A549 (cell line): ENCODE data around the gene ADAMTS1. TPM values are rescaled to one million over a fixed set of nuclear protein-coding genes. Genes with fewer than 3 reads are reported as not detected.

Experiments
- ATAC-seq, 2 experiments: fragments of 200-7000 bp in 1 of 2; fragments of >200 bp in 1 of 2; cut with Nextera tagmentation in 1 of 2; cut with Tn5 transposase in 1 of 2; 3 replicates each; pipeline versions ENCODE4 v1.8.0 to v1.9.1; 2018 to 2020; ENCODE audit warnings: mild to moderate bottlenecking in 1 of 2, moderate library complexity in 1 of 2
- CTCF ChIA-PET: fragments of 300-600 bp; sonication (Branson Sonifier 250); formaldehyde crosslinking; extraction: SDS; loops from one replicate; lab custom pipeline; 2021; ENCODE audit warnings: antibody characterized with exemption, inconsistent platforms; lab: Yijun Ruan, JAX
- POLR2A ChIA-PET: fragments of 350-600 bp; formaldehyde crosslinking; extraction: SDS; loops from one replicate; lab custom pipeline; 2021; ENCODE audit warnings: antibody characterized with exemption, inconsistent platforms; lab: Yijun Ruan, JAX
- DNase-seq, 2 experiments: peaks; one replicate each; pipeline versions ENCODE4 v3.0.0 to v3.0.0-alpha.2; 2011 to 2016; ENCODE audit warnings: low read depth in 1 of 2, low spot score in 1 of 2
- FAIRE-seq: peaks from 2 replicates; lab custom pipeline; 2011; peaks lifted over from hg19 to GRCh38; lab: Jason Lieb, UNC
- H3K27ac ChIP-seq, 2 experiments: fragments of >200 bp; sonication (Bioruptor Twin); formaldehyde crosslinking; 3 replicates each; pipeline ENCODE4 v1.5.1; 2016 to 2017
- H3K4me1 ChIP-seq: fragments of >200 bp; sonication (Bioruptor Twin); formaldehyde crosslinking; 3 replicates; pipeline ENCODE4 v1.6.1; 2016
- H3K4me2 ChIP-seq: fragments of >200 bp; sonication (Bioruptor Twin); formaldehyde crosslinking; 3 replicates; pipeline ENCODE4 v1.6.1; 2016
- H3K4me3 ChIP-seq: fragments of >200 bp; sonication (Bioruptor Twin); formaldehyde crosslinking; 3 replicates; pipeline ENCODE4 v1.5.1; 2016
- H3K9me3 ChIP-seq: fragments of >200 bp; sonication (Bioruptor Twin); formaldehyde crosslinking; 3 replicates; pipeline ENCODE4 v1.6.1; 2016
- CBX8 ChIP-seq: fragments of 200-600 bp; sonication (generic); IDR thresholded peaks from 2 replicates; pipeline ENCODE4 v1.6.1; 2016
- CHD2 ChIP-seq: fragments of 150-350 bp; IDR thresholded peaks from 2 replicates; pipeline ENCODE4 v1.6.1; 2014; ENCODE audit warnings: low read length; ENCODE audit not compliant: partially characterized antibody
- CHD4 ChIP-seq: fragments of 200-600 bp; sonication (generic); IDR thresholded peaks from 2 replicates; pipeline ENCODE4 v1.6.1; 2016; ENCODE audit warnings: antibody characterized with exemption, mild to moderate bottlenecking, borderline replicate concordance
- CTCF ChIP-seq: fragments of >200 bp; sonication (Bioruptor Twin); formaldehyde crosslinking; IDR thresholded peaks from 3 replicates; pipeline ENCODE4 v1.5.1; 2016
- HDAC2 ChIP-seq: fragments of 200-600 bp; sonication (generic); IDR thresholded peaks from 2 replicates; pipeline ENCODE4 v1.6.1; 2016
- HOXB5 ChIP-seq: fragments of 250-450 bp; sonication (Bioruptor Pico); IDR thresholded peaks from 2 replicates; pipeline ENCODE4 v1.5.0; 2020; ENCODE audit warnings: mild to moderate bottlenecking, moderate library complexity
- KDM1A ChIP-seq: fragments of 200-600 bp; sonication (generic); IDR thresholded peaks from 2 replicates; pipeline ENCODE4 v1.6.1; 2016; ENCODE audit warnings: low read depth, mild to moderate bottlenecking
- MYC ChIP-seq: IDR thresholded peaks from 2 replicates; pipeline ENCODE4 v1.6.1; 2012; ENCODE audit warnings: mild to moderate bottlenecking, inconsistent platforms, low read length, improper control_type of control experiment, borderline replicate concordance
- PHF8 ChIP-seq: fragments of 200-600 bp; sonication (generic); IDR thresholded peaks from 2 replicates; pipeline ENCODE4 v1.6.1; 2016; ENCODE audit warnings: low read depth, mild to moderate bottlenecking, antibody characterized with exemption, moderate library complexity, borderline replicate concordance
- RAD21 ChIP-seq, 2 experiments: fragments of >200 bp in 1 of 2; sonication (Bioruptor Twin) in 1 of 2; formaldehyde crosslinking in 1 of 2; IDR thresholded peaks in 1 of 2; conservative IDR thresholded peaks in 1 of 2; 2 replicates in 1 of 2; 3 replicates in 1 of 2; pipeline ENCODE4 v1.6.1; 2012 to 2018; ENCODE audit warnings: inconsistent platforms in 1 of 2
- RCOR1 ChIP-seq: fragments of 150-350 bp; IDR thresholded peaks from 2 replicates; pipeline ENCODE4 v1.6.1; 2014; ENCODE audit warnings: antibody characterized with exemption, low read length, low read depth
- SMC3 ChIP-seq: fragments of >200 bp; sonication (Bioruptor Twin); formaldehyde crosslinking; IDR thresholded peaks from 3 replicates; pipeline ENCODE4 v1.6.1; 2018; ENCODE audit warnings: inconsistent platforms
- TFCP2L1 ChIP-seq: fragments of 250-450 bp; sonication (Bioruptor Pico); IDR thresholded peaks from 2 replicates; pipeline ENCODE4 v1.5.0; 2021; ENCODE audit warnings: mild to moderate bottlenecking
- TP53 ChIP-seq: fragments of 250-450 bp; sonication (Bioruptor Pico); IDR thresholded peaks from 2 replicates; pipeline ENCODE4 v1.5.0; 2021; ENCODE audit warnings: mild to moderate bottlenecking, moderate library complexity
- WGBS: methylation state at CpG from one replicate; pipeline ENCODE4 v1.1.6; 2017; ENCODE audit errors: missing lambda C conversion rate; 5-methylcytosine and 5-hydroxymethylcytosine counted together
- polyA plus RNA-seq, 4 experiments: library from polyadenylated mRNA; depleted of rRNA in 3 of 4; stranded (reverse); fragments of >200 nt; fragmentation: RNase III in 1 of 4; extraction: RNeasy Plus Mini Kit Qiagen cat#74134 plus additional on column Dnase treatment in 1 of 4; gene quantifications; 2 replicates in 3 of 4; 3 replicates in 1 of 4; pipeline ENCODE4 v1.2.3, GENCODE V29; 2011 to 2017
- TF ChIP-seq, protein P1 (sequence below): IDR thresholded peaks from 2 replicates; pipeline ENCODE4 v1.6.1; 2012

Gene ADAMTS1
- polyA plus RNA-seq, 2 of the 4 experiments (the other 2 are of a cell fraction): 0.17 TPM

- no peak for TF ChIP-seq PHF8
Observed at GRCh38 chr21:26852423-26852822, 7.2 kb upstream of the ADAMTS1 start (continued).

DNA sequence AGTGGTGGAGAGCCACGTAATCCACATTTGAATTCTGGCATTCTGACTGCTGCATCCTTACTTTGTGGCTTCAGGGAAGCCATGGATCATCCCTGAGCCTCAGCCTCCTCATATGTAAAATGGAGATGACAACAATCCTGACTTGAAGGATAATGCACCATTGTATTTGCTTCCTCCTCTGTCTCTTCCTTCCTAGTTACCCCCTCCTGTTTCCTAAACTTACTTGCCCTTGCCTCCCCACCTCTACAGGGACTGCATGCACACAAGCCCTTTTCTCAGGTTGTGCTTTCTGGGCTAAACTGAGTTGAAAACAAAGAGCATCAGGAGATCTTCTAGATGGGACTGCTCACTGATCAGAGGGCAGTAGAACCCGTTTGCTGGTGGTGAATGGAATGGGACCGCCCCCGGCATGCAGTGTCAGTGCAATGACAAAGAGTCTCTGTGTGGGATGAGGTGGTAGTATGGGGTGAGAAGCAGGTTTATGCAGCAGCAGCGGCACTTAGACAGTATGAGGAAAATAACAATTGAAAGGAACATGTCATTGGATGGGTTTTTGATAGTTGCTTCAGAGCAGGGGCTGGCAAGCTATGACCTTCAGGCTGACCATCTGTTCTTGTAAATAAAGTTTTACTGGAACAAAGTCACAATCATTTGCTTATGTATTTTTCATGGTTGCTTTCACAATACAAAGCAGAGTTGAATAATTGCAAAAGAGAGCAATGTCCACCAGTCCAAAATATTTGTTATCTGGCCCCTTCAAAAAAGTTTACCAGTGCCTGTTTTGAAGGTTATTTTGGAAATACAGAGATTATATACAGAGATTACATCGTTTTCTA, 6.1 kb upstream of the ADAMTS1 start:
- no peaks in the 10 kb centered on the region for H3K9me3 ChIP-seq
- FAIRE-seq (no peak), DNase-seq (no peak), ATAC-seq (no peak)
- no peak overlapping the region for H3K4me2 ChIP-seq
- no peak overlapping the region for H3K4me3 ChIP-seq
- ChIA-PET CTCF (interaction anchor here (0.8 to 1.2 kb wide), 5 partner anchors 12 to 1894 kb away, joined by 3 to 8 read pairs (median 3); no protein-coding TSS in a partner anchor), POLR2A (no interaction called here)
- H3K27ac ChIP-seq: no peak overlapping the region
- no peaks in the 10 kb centered on the region for H3K4me1 ChIP-seq
- WGBS: 9% methylated on average over 6 of the region's 6 CpGs
- TF ChIP-seq CBX8 (no peak), RCOR1 (no peak), HDAC2 (no peak)

GRCh38 chr21:26850116-26850643, 5.0 kb upstream of the ADAMTS1 start:
- FAIRE-seq: no peak

DNA sequence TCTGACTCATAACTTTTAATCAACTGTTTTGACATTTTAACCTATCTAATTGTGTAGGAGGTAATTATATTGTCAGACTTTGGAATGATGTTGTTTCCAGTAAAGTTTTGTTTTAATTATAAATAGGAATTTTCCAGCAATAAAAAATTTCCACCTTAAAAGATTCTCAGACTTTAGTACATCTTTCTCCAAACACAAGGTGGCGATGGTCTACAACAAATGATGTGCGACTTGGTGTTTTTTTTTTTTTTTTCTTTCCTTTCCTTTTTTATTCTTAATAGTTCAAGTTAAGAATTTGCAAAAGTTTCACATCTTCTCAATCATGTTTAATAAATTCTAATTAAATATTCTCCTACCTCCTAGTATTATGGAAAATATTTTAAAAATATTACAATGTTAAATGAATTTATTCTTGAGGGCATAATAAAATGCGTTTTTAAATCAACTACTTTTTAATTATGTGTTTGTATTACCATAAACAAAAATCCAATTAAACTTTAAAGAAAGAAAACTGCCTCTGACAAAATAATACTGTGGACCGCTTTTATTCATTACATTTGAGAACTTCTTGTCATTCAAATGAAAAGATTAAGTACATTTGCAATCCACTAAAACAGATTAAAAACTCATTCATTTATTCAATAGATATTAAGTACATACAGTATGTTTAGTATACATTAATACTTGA, 4.4 kb upstream of the ADAMTS1 start:
- peak in 1 of 2 experiments; percentile 48 for DNase-seq
- Histone ChIP-seq H3K4me2 (no peak overlapping the region), H3K4me3 (no peak overlapping the region), H3K9me3 (no peaks in the 10 kb centered on the region), H3K4me1 (no peaks in the 10 kb centered on the region), H3K27ac (no peak overlapping the region)
- no peak for FAIRE-seq
- ChIA-PET POLR2A (no interaction called here), CTCF (interaction anchor here (0.5 to 2.4 kb wide), 4 partner anchors 852 to 1896 kb away, joined by 3 to 17 read pairs (median 4); no protein-coding TSS in a partner anchor)
- whole genome bisulfite sequencing: 2% methylated on average over 4 of the region's 4 CpGs
- no peak for ATAC-seq
- no peak for TF ChIP-seq MYC
- TF ChIP-seq CHD2: no peak
- no peak for TF ChIP-seq TP53 (CRISPR knock-in tag)
- no peak for TF ChIP-seq CHD4
- peak; percentile 32; the same call in 2 of the 3 replicates for TF ChIP-seq CTCF
- TF ChIP-seq HOXB5 (CRISPR knock-in tag): no peak
- peak; percentile 45 to 53; a peak in 3 of 5 replicates for TF ChIP-seq RAD21 (conservative IDR thresholded peaks at IDR 0.05 in 1 of 2, IDR thresholded peaks at IDR 0.05 in 1 of 2)
- TF ChIP-seq KDM1A: no peak
- TF ChIP-seq, protein P1, sequence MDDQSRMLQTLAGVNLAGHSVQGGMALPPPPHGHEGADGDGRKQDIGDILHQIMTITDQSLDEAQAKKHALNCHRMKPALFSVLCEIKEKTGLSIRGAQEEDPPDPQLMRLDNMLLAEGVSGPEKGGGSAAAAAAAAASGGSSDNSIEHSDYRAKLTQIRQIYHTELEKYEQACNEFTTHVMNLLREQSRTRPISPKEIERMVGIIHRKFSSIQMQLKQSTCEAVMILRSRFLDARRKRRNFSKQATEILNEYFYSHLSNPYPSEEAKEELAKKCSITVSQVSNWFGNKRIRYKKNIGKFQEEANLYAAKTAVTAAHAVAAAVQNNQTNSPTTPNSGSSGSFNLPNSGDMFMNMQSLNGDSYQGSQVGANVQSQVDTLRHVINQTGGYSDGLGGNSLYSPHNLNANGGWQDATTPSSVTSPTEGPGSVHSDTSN: no peak
- no peak for TF ChIP-seq TFCP2L1 (CRISPR knock-in tag)

More at GRCh38 chr21:26850116-26850643, 5.0 kb upstream of the ADAMTS1 start:
- Histone ChIP-seq H3K27ac (no peak overlapping the region), H3K4me1 (no peaks in the 10 kb centered on the region), H3K4me3 (no peak overlapping the region), H3K9me3 (no peaks in the 10 kb centered on the region), H3K4me2 (no peak overlapping the region)
- ChIA-PET CTCF (interaction anchor here (0.6 to 1.2 kb wide), 8 partner anchors 11 to 1901 kb away, joined by 3 to 8 read pairs (median 3); no protein-coding TSS in a partner anchor), POLR2A (no interaction called here)
- no peak for ATAC-seq
- WGBS: 20% methylated on average over 5 of the region's 5 CpGs
- no peak for TF ChIP-seq MYC
- TF ChIP-seq KDM1A: no peak
- TF ChIP-seq, protein P1: no peak
- peak; percentile 38; the same call in 1 of the 3 replicates for TF ChIP-seq CTCF
- no peak for TF ChIP-seq HDAC2
- peak; percentile 35 to 55; a peak in 3 of 5 replicates for TF ChIP-seq RAD21 (conservative IDR thresholded peaks at IDR 0.05 in 1 of 2, IDR thresholded peaks at IDR 0.05 in 1 of 2)
- peak; percentile 53; the same call in 2 of the 3 replicates for TF ChIP-seq SMC3
- TF ChIP-seq, all 56 proteins: peak for 3
- DNase-seq: peak in 1 of 2 experiments; percentile 27
